ENCODE results near the gene COL8A2.

Gene COL8A2

DNA sequence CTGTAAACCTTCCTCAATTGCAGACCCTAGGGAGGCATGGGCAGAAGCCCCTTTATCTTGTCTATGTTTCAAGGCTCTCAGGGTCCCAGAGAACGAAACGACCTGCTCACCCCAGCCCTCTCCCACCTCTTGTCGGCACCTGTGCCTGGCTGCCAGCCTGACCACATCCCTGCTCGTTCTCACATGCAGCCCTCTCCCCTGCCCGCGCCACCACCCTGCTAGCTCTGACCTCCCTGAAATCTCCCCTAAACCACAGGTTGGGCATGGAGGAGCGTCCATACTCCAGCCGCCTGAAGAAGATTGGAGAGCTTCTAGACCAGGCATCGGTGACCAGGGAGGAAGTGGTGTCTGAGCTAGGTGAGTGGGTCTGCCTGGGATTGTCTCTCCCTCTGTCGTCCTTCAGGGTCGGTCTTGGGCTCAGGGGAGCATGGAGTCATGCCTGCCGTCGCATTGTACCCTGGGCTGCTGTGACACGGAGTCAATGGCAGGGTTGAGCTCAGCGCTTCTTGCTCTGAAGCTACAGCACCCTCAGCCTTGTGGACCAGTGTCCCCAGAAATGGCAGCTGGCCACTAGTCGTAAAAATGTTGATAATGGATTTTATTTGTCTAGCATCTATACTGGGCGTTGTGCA lies 32.7 kb downstream of the COL8A2 start:
- in situ Hi-C loops (cut with HindIII; ENCODE audit: low pct_ligation_motif_present, low sequenced_read_pairs): no loop called here
- Histone ChIP-seq H3K36me3 (replicated peaks) (peaks cover 44% of the 10 kb centered on the region), H3K27me3 (replicated peaks) (no peaks in the 10 kb centered on the region), H3K27ac (no peak overlapping the region), H3K4me3 (ENCODE audit: low read depth, low read length) (no peak overlapping the region)
- no peak for DNase-seq
- TF ChIP-seq, protein P1, sequence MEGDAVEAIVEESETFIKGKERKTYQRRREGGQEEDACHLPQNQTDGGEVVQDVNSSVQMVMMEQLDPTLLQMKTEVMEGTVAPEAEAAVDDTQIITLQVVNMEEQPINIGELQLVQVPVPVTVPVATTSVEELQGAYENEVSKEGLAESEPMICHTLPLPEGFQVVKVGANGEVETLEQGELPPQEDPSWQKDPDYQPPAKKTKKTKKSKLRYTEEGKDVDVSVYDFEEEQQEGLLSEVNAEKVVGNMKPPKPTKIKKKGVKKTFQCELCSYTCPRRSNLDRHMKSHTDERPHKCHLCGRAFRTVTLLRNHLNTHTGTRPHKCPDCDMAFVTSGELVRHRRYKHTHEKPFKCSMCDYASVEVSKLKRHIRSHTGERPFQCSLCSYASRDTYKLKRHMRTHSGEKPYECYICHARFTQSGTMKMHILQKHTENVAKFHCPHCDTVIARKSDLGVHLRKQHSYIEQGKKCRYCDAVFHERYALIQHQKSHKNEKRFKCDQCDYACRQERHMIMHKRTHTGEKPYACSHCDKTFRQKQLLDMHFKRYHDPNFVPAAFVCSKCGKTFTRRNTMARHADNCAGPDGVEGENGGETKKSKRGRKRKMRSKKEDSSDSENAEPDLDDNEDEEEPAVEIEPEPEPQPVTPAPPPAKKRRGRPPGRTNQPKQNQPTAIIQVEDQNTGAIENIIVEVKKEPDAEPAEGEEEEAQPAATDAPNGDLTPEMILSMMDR (IDR thresholded peaks at IDR 0.05; ENCODE audit: low read depth, low read length, missing control alignments): no peak

GRCh38 chr1:36091698-36092097 lies 33.3 kb downstream of the COL8A2 start:
- no peak for DNase-seq
- in situ Hi-C loops (cut with HindIII; ENCODE audit: low pct_ligation_motif_present, low sequenced_read_pairs): no loop called here
- no peak overlapping the region for H3K4me3 ChIP-seq (ENCODE audit: low read depth, low read length)
- H3K27ac ChIP-seq: no peak overlapping the region
- TF ChIP-seq, protein P1 (IDR thresholded peaks at IDR 0.05; ENCODE audit: low read depth, low read length, missing control alignments): no peak
- H3K27me3 ChIP-seq (replicated peaks): no peaks in the 10 kb centered on the region
- peaks cover 44% of the 10 kb centered on the region for H3K36me3 ChIP-seq (replicated peaks)

GRCh38 chr1:36091141-36091540 lies 33.9 kb downstream of the COL8A2 start:
- Histone ChIP-seq H3K4me3 (ENCODE audit: low read depth, low read length) (no peak overlapping the region), H3K27me3 (replicated peaks) (no peaks in the 10 kb centered on the region), H3K27ac (no peak overlapping the region), H3K36me3 (replicated peaks) (peaks cover 44% of the 10 kb centered on the region)
- no peak for DNase-seq
- in situ Hi-C loops (cut with HindIII; ENCODE audit: low pct_ligation_motif_present, low sequenced_read_pairs): no loop called here
- TF ChIP-seq, protein P1 (IDR thresholded peaks at IDR 0.05; ENCODE audit: low read depth, low read length, missing control alignments): no peak

DNA sequence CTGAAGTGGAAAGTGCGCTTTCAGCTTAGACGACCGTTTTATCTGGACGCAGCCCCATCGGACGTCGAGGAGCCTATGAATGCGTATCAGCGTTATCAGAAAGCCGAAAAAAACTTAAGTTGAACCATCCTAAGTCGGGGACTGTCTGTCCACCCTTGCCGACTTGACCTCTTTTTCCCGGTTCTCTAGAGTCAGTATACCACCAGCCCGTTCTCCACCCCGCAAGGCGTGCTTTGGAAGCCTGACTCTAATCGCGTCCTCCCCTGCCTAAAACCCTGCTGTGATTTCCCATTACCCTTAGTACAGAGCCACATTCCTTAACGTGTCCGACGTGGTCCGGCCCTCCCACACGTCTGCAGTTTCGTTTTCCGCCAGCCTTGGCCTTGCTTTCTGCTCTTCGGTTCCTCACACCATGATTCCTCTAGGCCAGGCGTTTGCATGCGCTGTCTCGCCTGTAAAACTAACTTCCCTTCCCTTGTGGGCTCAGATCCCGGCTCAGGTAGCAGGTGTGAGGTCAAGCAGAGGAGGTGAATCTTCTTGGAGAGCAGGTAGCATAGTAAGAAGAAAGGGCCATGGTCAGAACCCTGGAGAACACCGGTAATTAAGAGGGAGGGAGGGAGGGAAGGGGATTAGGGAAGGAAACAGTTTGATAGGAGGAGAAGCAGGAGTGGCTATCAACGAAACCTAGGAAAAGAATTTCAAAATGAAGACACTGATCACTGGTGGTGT lies 35.5 kb downstream of the COL8A2 start:
- Histone ChIP-seq H3K27me3 (replicated peaks) (no peaks in the 10 kb centered on the region), H3K27ac (peak overlapping the region; percentile 81), H3K4me3 (ENCODE audit: low read depth, low read length) (peak overlapping the region; percentile 90), H3K36me3 (replicated peaks) (peaks cover 38% of the 10 kb centered on the region)
- peak; percentile 64 for DNase-seq
- TF ChIP-seq, protein P1 (IDR thresholded peaks at IDR 0.05; ENCODE audit: low read depth, low read length, missing control alignments): no peak
- in situ Hi-C loops (cut with HindIII; ENCODE audit: low pct_ligation_motif_present, low sequenced_read_pairs): no loop called here

DNA sequence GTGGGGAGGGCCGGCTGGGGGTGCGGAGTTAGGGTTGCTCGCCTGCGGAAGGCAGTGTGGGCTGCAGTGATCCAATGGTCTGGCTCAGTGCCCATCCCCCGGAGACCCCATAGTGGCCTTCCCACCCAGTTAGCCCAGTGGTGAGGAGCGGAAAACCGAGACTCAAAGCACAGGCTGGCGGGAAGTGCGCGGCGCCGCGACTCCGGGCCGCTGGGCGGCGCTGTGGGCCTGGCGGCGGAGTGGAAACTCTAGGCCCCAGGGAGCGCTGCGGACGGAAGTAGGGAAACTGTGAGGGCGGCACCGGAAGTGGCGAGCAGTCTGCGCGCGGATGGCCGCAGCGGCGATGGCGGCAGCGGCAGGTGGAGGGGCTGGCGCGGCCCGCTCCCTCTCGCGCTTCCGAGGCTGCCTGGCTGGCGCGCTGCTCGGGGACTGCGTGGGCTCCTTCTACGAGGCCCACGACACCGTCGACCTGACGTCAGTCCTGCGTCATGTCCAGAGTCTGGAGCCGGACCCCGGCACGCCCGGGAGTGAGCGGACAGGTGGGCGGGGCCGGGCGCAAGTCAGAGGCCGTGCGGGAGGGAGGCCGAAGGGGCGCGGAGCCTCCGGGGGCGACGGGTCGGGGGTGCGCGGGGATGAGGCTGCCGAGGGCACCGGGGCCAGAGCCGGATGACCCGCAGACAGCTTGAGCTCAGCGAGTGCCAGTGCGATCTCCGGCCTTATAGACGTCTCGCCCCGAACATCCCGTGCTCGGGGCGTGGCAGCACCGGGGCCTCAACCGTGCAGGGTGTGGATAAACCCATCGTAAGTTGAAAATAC lies 36.2 kb downstream of the COL8A2 start, which contains the start of gene ADPRS:
TSS of gene ADPRS (plus strand) at position 316 of the 816 bp plus-strand sequence. CDS start at position 329, 13 bp downstream.
- H3K27ac ChIP-seq: peak within 1 kb of the TSS; percentile 81
- peak; percentile 82 for DNase-seq
- in situ Hi-C loops (cut with HindIII; ENCODE audit: low pct_ligation_motif_present, low sequenced_read_pairs): no loop called here
- H3K27me3 ChIP-seq (replicated peaks): no peaks in the 10 kb centered on the region
- H3K36me3 ChIP-seq (replicated peaks): peaks cover 31% of the 10 kb centered on the region
- H3K4me3 ChIP-seq (ENCODE audit: low read depth, low read length): peak within 1 kb of the TSS; percentile 90
- TF ChIP-seq, protein P1 (IDR thresholded peaks at IDR 0.05; ENCODE audit: low read depth, low read length, missing control alignments): peak; percentile 75

All from brain microvascular endothelial cell (primary cell).